ENCODE measurements around the gene ARMC5. TPM values are rescaled to one million over a fixed set of nuclear protein-coding genes. Genes with fewer than 3 reads are reported as not detected.

Gene ARMC5
- total and polyA plus RNA-seq, 10 of the 15 experiments (the other 5 are each of a cell fraction or from before 2014, with no cell fraction given): 0.06 to 13.2 (median 5.6) TPM

DNA sequence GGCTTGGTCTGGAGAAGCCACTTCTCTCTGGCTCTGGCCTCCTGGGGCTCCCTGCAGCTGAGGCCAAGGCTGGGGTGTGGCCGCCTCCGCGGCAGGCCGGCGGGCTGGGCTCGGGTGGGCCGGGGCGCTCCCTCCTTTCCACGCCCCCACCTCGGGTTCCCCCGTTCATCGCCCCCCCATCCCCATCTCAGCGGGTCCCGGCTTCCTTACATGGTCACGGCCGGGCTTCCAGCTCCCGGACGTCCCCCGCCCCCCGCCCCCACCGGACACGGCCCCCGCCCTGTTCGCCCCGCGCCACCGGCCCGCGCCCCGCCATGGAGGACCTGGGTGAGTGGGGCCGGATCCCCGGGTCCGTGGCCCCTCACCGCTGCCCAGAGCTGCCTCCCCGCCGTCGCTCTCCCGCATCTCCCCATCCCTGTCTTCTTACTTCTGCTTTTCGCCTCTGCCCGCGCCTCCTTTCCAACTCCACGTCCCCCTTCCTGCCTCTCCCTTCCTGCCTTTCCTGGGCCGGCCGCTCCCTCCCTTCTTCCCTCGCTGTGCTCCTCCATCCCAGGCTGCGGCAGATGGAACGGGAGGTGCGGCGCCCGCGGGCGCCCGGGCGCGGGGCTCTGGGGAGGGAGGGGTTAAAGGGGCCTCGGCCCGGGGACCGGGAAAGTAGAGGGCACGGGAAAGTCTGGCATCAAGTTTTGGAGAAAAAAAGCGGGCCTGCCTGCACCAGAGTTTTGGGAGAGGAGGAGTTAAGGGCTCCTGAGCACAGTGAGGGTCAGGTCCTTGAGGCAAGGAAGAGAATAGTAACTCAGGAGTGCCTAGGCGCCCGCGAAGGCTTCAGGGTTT is 12.8 kb downstream of the ARMC5 start, which contains the start of gene TGFB1I1:
TSS of gene TGFB1I1 (plus strand) at position 278 of the 834 bp plus-strand sequence. CDS start at position 315, 37 bp downstream.
- SMC1A ChIA-PET (ENCODE audit: uncharacterized antibody, unreplicated experiment): no interaction called here

GRCh38 chr16:31472709-31473203 is 13.5 kb downstream of the ARMC5 start:
- no peaks in the 10 kb centered on the region for H3K79me2 ChIP-seq (ENCODE audit: control insufficient read depth, insufficient read depth, low read length)
- DNase-seq (ENCODE audit: low read depth, low spot score) (no peak), ATAC-seq (peak; percentile 32), FAIRE-seq (no peak)
- BruUV-seq (replicated peaks): no TSS peak
- H3K9me3 ChIP-seq (replicated peaks; ENCODE audit: control insufficient read depth, insufficient read depth, low read length): no peaks in the 10 kb centered on the region
- ChIA-PET CTCF (interaction anchor here (1.8 kb wide), 1 partner anchor 12 kb away, joined by 6 read pairs; no protein-coding TSS in a partner anchor), POLR2A (no interaction called here), RAD21 (ENCODE audit: unreplicated experiment) (no interaction called here), SMC1A (ENCODE audit: uncharacterized antibody, unreplicated experiment) (no interaction called here)
- H3K9ac ChIP-seq (ENCODE audit: control insufficient read depth, insufficient read depth, low read length): no peak overlapping the region
- no peaks in the 10 kb centered on the region for H3K36me3 ChIP-seq (ENCODE audit: control insufficient read depth in 2 of 2, insufficient read depth in 2 of 2, low read length in 1 of 2)
- intact Hi-C loops (cut with micrococcal nuclease; ENCODE audit: unreplicated experiment): no loop called here
- H3K4me3 ChIP-seq: no peak overlapping the region
- H3K4me2 ChIP-seq (ENCODE audit: control insufficient read depth, insufficient read depth): no peak overlapping the region; the same call in 1 of the 2 replicates
- in situ Hi-C loops (cut with MboI): no loop called here
- peaks cover 7% of the 10 kb centered on the region; the same call in 1 of the 2 replicates for H3K4me1 ChIP-seq (ENCODE audit: control insufficient read depth, insufficient read depth, low read length)
- no peaks in the 10 kb centered on the region for H4K20me1 ChIP-seq (ENCODE audit: control insufficient read depth, insufficient read depth)
- WGBS (ENCODE audit: insufficient coverage, insufficient replicate concordance, low lambda C conversion rate, missing lambda C conversion rate): 64% methylated on average over 20 of the region's 20 CpGs
- no peak overlapping the region for H3K27ac ChIP-seq (ENCODE audit: control insufficient read depth, insufficient read depth)
- peaks cover 0 to 5% of the 10 kb centered on the region in 2 experiments; a peak in 3 of 4 replicates for H3K27me3 ChIP-seq (replicated peaks in 1 of 2; ENCODE audit: control insufficient read depth in 2 of 2, insufficient read depth in 2 of 2, low read length in 1 of 2)
- H2AFZ ChIP-seq (ENCODE audit: control insufficient read depth, low read depth, low read length): no peak overlapping the region
- TF ChIP-seq ZSCAN29 (IDR thresholded peaks at IDR 0.05): no peak
- no peak for TF ChIP-seq CHD2 (IDR thresholded peaks at IDR 0.05; ENCODE audit: borderline replicate concordance, low read depth, low read length)
- TF ChIP-seq PML (IDR thresholded peaks at IDR 0.05; ENCODE audit: low read length): no peak
- no peak for TF ChIP-seq CEBPB (IDR thresholded peaks at IDR 0.05; ENCODE audit: borderline replicate concordance in 1 of 2, low read depth in 2 of 2, low read length in 2 of 2)
- TF ChIP-seq CTCF (IDR thresholded peaks at IDR 0.05 in 2 of 3, conservative IDR thresholded peaks at IDR 0.05 in 1 of 3; ENCODE audit: control insufficient read depth in 2 of 3, extremely low read depth in 1 of 3, insufficient read depth in 1 of 3, low read depth in 3 of 3, low read length in 3 of 3): peak in 1 of 3 experiments; percentile 20; a peak in 1 of 6 replicates
- TF ChIP-seq ZBTB33 (IDR thresholded peaks at IDR 0.05): peak; percentile 94
- no peak for TF ChIP-seq KLF5 (IDR thresholded peaks at IDR 0.05; ENCODE audit: partially characterized antibody)

More for the DNA sequence above, 12.8 kb downstream of the ARMC5 start, which contains the start of gene TGFB1I1:
- Histone ChIP-seq H4K20me1 (ENCODE audit: control insufficient read depth, insufficient read depth) (no peaks in the 10 kb centered on the region), H3K4me3 (no peak within 1 kb of the TSS), H3K27me3 (replicated peaks in 1 of 2; ENCODE audit: control insufficient read depth in 2 of 2, insufficient read depth in 2 of 2, low read length in 1 of 2) (peaks cover 0 to 5% of the 10 kb centered on the region in 2 experiments; a peak in 3 of 4 replicates), H2AFZ (ENCODE audit: control insufficient read depth, low read depth, low read length) (no peak within 1 kb of the TSS), H3K27ac (ENCODE audit: control insufficient read depth, insufficient read depth) (no peak within 1 kb of the TSS), H3K36me3 (ENCODE audit: control insufficient read depth in 2 of 2, insufficient read depth in 2 of 2, low read length in 1 of 2) (no peaks in the 10 kb centered on the region), H3K4me1 (ENCODE audit: control insufficient read depth, insufficient read depth, low read length) (peaks cover 7% of the 10 kb centered on the region; the same call in 1 of the 2 replicates), H3K9me3 (replicated peaks; ENCODE audit: control insufficient read depth, insufficient read depth, low read length) (no peaks in the 10 kb centered on the region), H3K79me2 (ENCODE audit: control insufficient read depth, insufficient read depth, low read length) (no peaks in the 10 kb centered on the region), H3K9ac (ENCODE audit: control insufficient read depth, insufficient read depth, low read length) (no peak within 1 kb of the TSS), H3K4me2 (ENCODE audit: control insufficient read depth, insufficient read depth) (peak within 1 kb of the TSS; percentile 32; the same call in 1 of the 2 replicates)
- no TSS peak for BruUV-seq (replicated peaks)
- CTCF ChIA-PET: interaction anchor here (1.8 kb wide), 1 partner anchor 11 kb away, joined by 6 read pairs; no protein-coding TSS in a partner anchor
- RAD21 ChIA-PET (ENCODE audit: unreplicated experiment): no interaction called here
- FAIRE-seq (no peak), ATAC-seq (peak; percentile 45), DNase-seq (ENCODE audit: low read depth, low spot score) (no peak)
- TF ChIP-seq IKZF2 (IDR thresholded peaks at IDR 0.05) (peak in 1 of 2 experiments; percentile 12; a peak in 1 of 4 replicates), WRNIP1 (IDR thresholded peaks at IDR 0.05; ENCODE audit: borderline replicate concordance, low read depth, low read length) (no peak), FOXK2 (IDR thresholded peaks at IDR 0.05) (no peak), NR2C2 (IDR thresholded peaks at IDR 0.05; ENCODE audit: borderline replicate concordance, control insufficient read depth, insufficient read length, low read depth) (no peak), TCF3 (IDR thresholded peaks at IDR 0.05; ENCODE audit: borderline replicate concordance, insufficient read depth, low read depth, low read length) (no peak), IRF4 (IDR thresholded peaks at IDR 0.05; ENCODE audit: low read depth, low read length) (no peak), ZSCAN29 (IDR thresholded peaks at IDR 0.05) (no peak), SUZ12 (IDR thresholded peaks at IDR 0.05; ENCODE audit: unreplicated experiment) (peak; percentile 40), MEF2B (IDR thresholded peaks at IDR 0.05; ENCODE audit: partially characterized antibody, poor library complexity, severe bottlenecking) (peak; percentile 58), HDAC2 (IDR thresholded peaks at IDR 0.05) (no peak), MXI1 (IDR thresholded peaks at IDR 0.05; ENCODE audit: low read depth, low read length) (no peak)
- POLR2A ChIA-PET: no interaction called here
- in situ Hi-C loops (cut with MboI): no loop called here
- 8% methylated on average over 36 of the region's 63 CpGs for WGBS (ENCODE audit: insufficient coverage, insufficient replicate concordance, low lambda C conversion rate, missing lambda C conversion rate)
- intact Hi-C loops (cut with micrococcal nuclease; ENCODE audit: unreplicated experiment): no loop called here

All from GM12878 (cell line).